ENCODE data around the gene PMS2. TPM values are rescaled to one million over a fixed set of nuclear protein-coding genes. Genes with fewer than 3 reads are reported as not detected.
"Not testable (repeated sequence)": the region's sequence is repeated elsewhere in the genome, so short reads cannot be mapped to it uniquely, and the experiment has no call there.

Gene PMS2
- total and polyA plus RNA-seq, 9 donors = 8.1 to 13.2 (median 10.4) TPM

DNA sequence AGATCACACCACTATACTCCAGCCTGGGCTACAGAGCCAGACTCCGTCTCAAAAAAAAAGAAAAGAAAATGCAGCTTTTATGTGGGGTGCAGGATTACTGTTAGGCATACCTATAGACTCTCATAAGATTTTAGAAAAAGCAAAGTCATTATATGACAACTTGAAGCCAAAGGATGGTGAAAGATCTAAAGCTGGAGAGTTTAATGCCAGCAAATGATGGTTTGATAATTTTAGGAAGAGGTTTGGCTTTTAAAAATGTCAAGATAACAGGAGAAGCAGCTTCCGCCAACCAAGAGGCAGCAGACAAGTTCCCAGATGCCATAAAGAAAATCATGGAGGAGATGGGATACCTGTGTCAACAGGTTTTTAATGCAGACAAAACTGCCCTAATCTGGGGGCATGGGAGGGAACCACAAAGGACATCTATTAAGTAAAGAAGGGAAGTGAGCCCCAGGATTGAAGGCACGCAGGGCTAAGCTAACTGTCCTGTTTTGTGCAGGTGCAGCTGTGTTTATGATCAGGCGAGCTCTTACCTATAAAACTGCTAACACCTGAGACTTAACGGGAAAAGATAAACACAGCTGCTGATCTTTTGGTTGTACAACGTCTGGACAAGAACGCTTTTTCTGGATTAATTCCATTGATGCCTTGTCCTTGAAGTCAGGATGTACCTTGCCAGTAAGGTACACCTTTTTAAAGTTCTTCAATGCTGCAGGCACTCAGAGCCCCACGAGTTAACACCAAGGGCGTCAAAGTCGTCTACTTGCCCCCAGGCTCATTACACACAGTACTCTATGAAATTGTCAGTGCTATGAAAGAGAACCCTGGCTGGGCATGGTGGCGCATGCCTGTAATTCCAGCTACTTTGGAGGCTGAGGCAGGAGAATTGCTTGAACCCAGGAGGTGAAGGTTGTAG lies 11.8 kb upstream of the PMS2 start:
- Histone ChIP-seq H3K36me3 (ENCODE audit: control insufficient read depth, insufficient read depth, low read length) (peaks cover 83% of the 10 kb centered on the region), H3K4me1 (ENCODE audit: control insufficient read depth, insufficient read depth, low read length) (peaks cover 10% of the 10 kb centered on the region), H3K4me3 (ENCODE audit: low read length) (no peak overlapping the region), H3K27ac (ENCODE audit: low read length) (no peak overlapping the region), H3K9me3 (replicated peaks; ENCODE audit: control insufficient read depth, low read depth, low read length) (no peaks in the 10 kb centered on the region), H3K27me3 (ENCODE audit: control insufficient read depth, insufficient read depth, low read length) (no peaks in the 10 kb centered on the region)
- 80% methylated on average over 5 of the region's 11 CpGs for WGBS (ENCODE audit: insufficient coverage)
- DNase-seq = no peak

DNA sequence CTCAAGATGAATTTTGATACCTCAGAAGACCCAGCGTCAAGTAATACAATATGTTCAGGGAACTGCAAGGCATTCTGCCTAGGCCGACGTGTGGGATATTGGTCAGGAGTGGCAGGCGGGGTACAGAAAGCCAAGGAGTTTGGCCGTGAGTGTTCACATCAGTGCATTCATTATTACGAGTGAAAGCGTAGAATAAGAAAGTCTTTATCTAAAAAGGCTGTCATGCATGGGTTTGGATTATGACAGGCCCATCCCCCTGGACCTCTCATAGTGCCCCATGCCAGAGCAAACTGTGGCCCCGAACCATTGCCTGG lies 7.8 kb upstream of the PMS2 start:
- WGBS (ENCODE audit: insufficient coverage) = 80% methylated on average over 5 of the region's 8 CpGs
- Histone ChIP-seq H3K9me3 (replicated peaks; ENCODE audit: control insufficient read depth, low read depth, low read length) (no peaks in the 10 kb centered on the region), H3K36me3 (ENCODE audit: control insufficient read depth, insufficient read depth, low read length) (peaks cover 62% of the 10 kb centered on the region), H3K4me1 (ENCODE audit: control insufficient read depth, insufficient read depth, low read length) (peaks cover 15% of the 10 kb centered on the region), H3K27ac (ENCODE audit: low read length) (no peak overlapping the region), H3K4me3 (ENCODE audit: low read length) (no peak overlapping the region), H3K27me3 (ENCODE audit: control insufficient read depth, insufficient read depth, low read length) (no peaks in the 10 kb centered on the region)
- DNase-seq = no peak

DNA sequence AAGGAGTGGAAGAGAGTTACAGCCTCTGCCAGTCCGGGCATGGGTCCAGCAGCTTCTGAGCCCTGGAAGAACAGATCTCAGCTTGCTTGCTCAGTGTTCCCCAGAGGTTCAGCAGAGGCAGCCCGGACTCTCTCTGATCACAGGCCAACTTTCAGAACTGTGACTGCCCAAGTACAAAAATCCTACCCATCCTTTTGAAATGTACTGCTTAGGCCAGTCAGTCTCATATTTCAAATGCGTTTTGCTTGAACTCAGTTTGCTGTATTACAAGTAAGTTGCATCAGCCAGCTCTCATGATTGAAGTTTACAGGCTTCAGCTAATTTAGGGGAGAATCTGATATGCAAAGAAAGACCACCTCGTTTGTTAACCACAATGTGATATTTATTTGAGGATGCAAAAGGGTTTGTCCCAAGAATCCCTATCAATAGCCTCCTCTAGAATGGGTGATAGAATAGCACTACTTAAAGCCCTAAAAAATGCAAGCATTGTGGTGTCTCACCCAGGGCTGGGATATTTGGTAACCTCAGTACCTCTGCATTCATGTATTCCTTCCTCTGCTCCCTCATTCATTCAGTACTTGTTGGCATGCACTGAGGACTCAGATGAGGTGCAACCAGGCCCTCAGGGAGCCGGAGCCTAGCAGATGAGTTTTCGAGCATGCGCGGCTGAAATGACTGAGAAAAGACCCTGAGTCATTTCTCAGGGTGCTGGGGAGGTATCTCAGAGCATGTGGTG lies 7.2 kb upstream of the PMS2 start:
- Histone ChIP-seq H3K9me3 (replicated peaks; ENCODE audit: control insufficient read depth, low read depth, low read length) (no peaks in the 10 kb centered on the region), H3K4me3 (ENCODE audit: low read length) (no peak overlapping the region), H3K27me3 (ENCODE audit: control insufficient read depth, insufficient read depth, low read length) (no peaks in the 10 kb centered on the region), H3K36me3 (ENCODE audit: control insufficient read depth, insufficient read depth, low read length) (peaks cover 62% of the 10 kb centered on the region), H3K4me1 (ENCODE audit: control insufficient read depth, insufficient read depth, low read length) (peaks cover 15% of the 10 kb centered on the region), H3K27ac (ENCODE audit: low read length) (peak overlapping the region; percentile 4)
- peak; percentile 86 for DNase-seq
- 67% methylated on average over 6 of the region's 8 CpGs for WGBS (ENCODE audit: insufficient coverage)

DNA sequence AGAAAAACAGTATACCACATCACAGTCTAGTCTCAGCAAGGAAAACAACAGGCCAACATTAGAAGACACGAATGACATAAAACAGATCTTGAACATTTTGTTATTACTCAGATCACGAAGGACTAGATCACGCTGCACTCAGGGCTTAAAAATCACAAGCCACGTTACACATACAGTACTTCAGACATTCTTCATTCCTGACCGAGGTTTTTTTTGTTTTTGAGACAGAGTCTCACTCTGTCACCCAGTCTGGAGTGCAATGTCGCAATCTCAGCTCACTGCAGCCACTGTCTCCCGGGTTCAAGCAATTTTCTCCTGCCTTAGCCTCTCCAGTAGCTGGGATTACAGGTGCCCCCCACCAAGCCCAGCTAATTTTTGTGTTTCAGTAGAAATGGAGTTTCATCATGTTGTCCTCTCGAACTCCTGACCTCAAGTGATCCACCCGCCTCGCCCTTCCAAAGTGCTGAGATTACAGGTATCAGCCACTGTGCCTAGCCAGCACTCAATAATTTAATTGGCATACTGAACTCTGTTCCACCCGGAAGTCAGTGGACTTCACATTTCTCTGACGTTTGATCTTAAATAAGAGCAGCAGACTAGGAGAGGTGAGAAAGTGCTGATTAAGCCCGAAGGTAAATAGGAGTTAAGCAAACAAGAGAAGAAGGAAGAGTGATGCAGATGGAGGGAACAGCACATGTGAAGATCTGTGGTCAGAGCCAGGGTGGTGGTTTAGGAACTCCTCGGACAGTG lies 3.7 kb upstream of the PMS2 start:
- Histone ChIP-seq H3K9me3 (replicated peaks; ENCODE audit: control insufficient read depth, low read depth, low read length) (no peaks in the 10 kb centered on the region), H3K36me3 (ENCODE audit: control insufficient read depth, insufficient read depth, low read length) (peaks cover 34% of the 10 kb centered on the region), H3K27ac (ENCODE audit: low read length) (no peak overlapping the region), H3K4me1 (ENCODE audit: control insufficient read depth, insufficient read depth, low read length) (peaks cover 18% of the 10 kb centered on the region), H3K27me3 (ENCODE audit: control insufficient read depth, insufficient read depth, low read length) (no peaks in the 10 kb centered on the region), H3K4me3 (ENCODE audit: low read length) (no peak overlapping the region)
- 87% methylated on average over 13 of the region's 14 CpGs for WGBS (ENCODE audit: insufficient coverage)
- no peak for DNase-seq

DNA sequence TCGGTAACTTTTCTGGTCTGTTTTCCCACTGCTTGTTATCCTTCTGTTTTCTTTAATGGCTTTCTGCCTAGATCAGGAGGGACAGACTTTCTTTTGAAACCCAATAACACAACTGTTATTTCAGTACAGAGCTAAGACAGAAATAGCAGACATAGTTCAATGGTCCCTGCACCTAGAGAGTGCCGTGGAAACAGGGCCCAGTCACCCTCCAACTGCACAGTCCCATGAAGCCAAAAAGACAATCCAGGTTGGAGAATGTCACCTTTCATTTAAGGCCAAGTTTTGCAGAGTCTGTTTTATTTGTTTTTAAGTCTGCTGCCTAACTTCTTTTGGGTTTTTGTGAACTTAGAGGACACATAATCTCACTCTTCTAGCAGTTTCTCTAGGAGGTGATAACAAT lies 2.7 kb upstream of the PMS2 start:
- H3K9me3 ChIP-seq (replicated peaks; ENCODE audit: control insufficient read depth, low read depth, low read length) = no peaks in the 10 kb centered on the region
- no peak for DNase-seq
- H3K27ac ChIP-seq (ENCODE audit: low read length) = no peak overlapping the region
- no peak overlapping the region for H3K4me3 ChIP-seq (ENCODE audit: low read length)
- WGBS (ENCODE audit: insufficient coverage) = 89% methylated on average over 1 of the region's 2 CpGs
- H3K4me1 ChIP-seq (ENCODE audit: control insufficient read depth, insufficient read depth, low read length) = peaks cover 15% of the 10 kb centered on the region
- peaks cover 28% of the 10 kb centered on the region for H3K36me3 ChIP-seq (ENCODE audit: control insufficient read depth, insufficient read depth, low read length)
- no peaks in the 10 kb centered on the region for H3K27me3 ChIP-seq (ENCODE audit: control insufficient read depth, insufficient read depth, low read length)

DNA sequence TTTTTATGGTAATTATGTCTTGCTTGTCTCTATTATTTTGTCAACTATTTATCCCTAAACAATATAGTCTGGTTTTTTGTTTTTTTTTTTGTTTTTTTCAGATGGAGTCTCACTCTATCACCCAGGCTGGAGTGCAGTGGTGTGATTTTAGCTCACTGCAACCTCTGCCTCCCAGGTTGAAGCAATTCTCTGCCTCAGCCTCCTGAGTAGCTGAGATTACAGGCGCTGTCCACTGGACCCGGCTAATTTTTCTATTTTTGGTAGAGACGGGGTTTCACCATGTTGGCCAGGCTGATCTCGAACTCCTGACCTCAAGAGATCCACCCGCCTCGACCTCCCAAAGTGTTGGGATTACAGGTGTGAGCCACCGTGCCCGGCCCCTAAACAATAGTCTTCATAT lies 1.5 kb upstream of the PMS2 start:
- not testable (repeated sequence) for H3K27me3 ChIP-seq (ENCODE audit: control insufficient read depth, insufficient read depth, low read length); H3K27ac ChIP-seq (ENCODE audit: low read length); H3K9me3 ChIP-seq (replicated peaks; ENCODE audit: control insufficient read depth, low read depth, low read length); DNase-seq; H3K4me1 ChIP-seq (ENCODE audit: control insufficient read depth, insufficient read depth, low read length); H3K4me3 ChIP-seq (ENCODE audit: low read length)
- peaks cover 22% of the 10 kb centered on the region for H3K36me3 ChIP-seq (ENCODE audit: control insufficient read depth, insufficient read depth, low read length)
- WGBS (ENCODE audit: insufficient coverage) = 89% methylated on average over 4 of the region's 8 CpGs

DNA sequence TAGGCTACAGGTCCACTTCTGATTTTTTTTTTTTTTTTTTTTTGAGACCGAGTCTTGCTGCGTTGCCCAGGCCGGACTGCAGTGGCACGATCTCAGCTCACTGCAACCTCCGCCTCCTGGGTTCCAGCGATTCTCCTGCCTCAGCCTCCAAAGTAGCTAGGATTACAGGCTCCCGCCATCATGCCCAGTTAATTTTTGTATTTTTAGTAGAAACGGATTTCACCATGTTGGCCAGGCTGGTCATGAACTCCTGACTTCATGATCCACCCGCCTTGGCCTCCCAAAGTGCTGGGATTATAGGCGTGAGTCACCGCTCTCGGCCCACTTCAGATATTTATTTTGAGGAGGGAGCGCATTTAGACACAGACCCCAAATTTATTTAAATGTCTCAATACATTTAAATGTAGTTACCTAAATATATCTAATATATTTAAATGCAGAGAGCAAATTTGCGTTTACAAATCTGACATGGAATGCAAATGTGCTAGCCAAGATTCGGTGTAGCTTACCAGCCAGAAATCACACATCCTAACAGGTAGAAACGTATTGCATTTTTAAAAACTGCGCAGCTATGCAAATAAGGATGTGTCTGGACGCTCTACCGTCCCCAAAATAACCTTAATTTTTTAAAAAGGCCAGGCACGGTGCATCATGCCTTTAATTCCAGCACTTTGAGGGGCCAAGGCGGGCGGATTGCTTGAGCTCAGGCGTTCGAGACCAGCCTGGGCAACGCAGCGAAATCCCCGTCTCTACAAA lies 836 bp downstream of the PMS2 start:
- H3K27ac ChIP-seq (ENCODE audit: low read length); H3K27me3 ChIP-seq (ENCODE audit: control insufficient read depth, insufficient read depth, low read length); H3K4me1 ChIP-seq (ENCODE audit: control insufficient read depth, insufficient read depth, low read length); DNase-seq; H3K9me3 ChIP-seq (replicated peaks; ENCODE audit: control insufficient read depth, low read depth, low read length): not testable (repeated sequence)
- Histone ChIP-seq H3K4me3 (ENCODE audit: low read length) (peak overlapping the region; percentile 83), H3K36me3 (ENCODE audit: control insufficient read depth, insufficient read depth, low read length) (peaks cover 13% of the 10 kb centered on the region)
- WGBS (ENCODE audit: insufficient coverage) = 32% methylated on average over 7 of the region's 27 CpGs

DNA sequence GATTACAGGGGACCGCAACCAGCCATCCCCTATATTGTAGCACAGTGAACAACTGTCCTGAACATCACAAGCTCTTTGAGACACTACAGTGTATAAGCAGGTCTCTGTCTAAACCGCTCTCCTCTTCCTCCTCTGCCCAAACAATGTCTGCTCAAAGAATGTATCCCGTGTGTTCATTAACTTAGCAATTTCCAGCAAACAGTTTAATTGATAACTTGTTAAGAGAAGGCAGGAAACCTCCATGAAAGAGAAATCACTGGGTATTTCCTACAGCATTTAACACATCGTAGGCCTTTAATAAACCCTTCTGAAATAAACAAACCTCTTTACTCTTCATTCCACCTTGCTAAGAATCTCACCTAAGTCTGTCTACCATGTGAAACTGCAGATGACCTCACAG lies 1.5 kb downstream of the PMS2 start:
- no peak overlapping the region for H3K4me3 ChIP-seq (ENCODE audit: low read length)
- peaks cover 9% of the 10 kb centered on the region for H3K36me3 ChIP-seq (ENCODE audit: control insufficient read depth, insufficient read depth, low read length)
- no peaks in the 10 kb centered on the region for H3K9me3 ChIP-seq (replicated peaks; ENCODE audit: control insufficient read depth, low read depth, low read length)
- DNase-seq = no peak
- no peaks in the 10 kb centered on the region for H3K27me3 ChIP-seq (ENCODE audit: control insufficient read depth, insufficient read depth, low read length)
- H3K27ac ChIP-seq (ENCODE audit: low read length) = no peak overlapping the region
- WGBS (ENCODE audit: insufficient coverage) = 90% methylated on average over 1 of the region's 4 CpGs
- peaks cover 3% of the 10 kb centered on the region for H3K4me1 ChIP-seq (ENCODE audit: control insufficient read depth, insufficient read depth, low read length)

DNA sequence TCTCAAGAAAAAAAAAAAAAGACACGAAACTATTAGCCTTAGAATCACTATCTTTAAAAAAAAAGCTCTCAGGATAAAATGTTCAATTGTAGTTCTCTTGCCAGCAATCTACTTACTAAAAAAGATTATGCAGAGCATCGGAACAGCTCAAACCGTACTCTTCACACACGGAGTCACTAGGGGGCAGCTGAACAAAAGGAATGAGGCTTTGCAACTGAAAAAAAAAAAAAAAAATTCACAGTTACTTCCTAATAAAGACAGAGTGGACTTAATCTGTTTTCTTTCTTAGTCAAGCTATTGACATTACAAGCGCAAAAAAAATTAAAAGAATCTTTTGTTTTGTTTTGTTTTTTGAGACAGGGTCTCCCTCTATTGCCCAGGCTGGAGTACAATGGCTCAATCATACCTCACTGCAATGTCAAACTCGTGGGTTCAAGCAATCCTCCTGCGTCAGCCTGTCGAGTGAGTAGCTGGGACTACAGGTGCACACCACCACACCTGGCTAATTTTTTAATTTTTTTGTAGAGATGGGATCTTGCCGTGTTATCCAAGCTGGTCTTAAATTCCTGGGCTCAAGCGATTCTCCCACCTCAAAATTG lies 11.5 kb downstream of the PMS2 start:
- H3K4me3 ChIP-seq (ENCODE audit: low read length) = no peak overlapping the region
- H3K36me3 ChIP-seq (ENCODE audit: control insufficient read depth, insufficient read depth, low read length) = peaks cover 31% of the 10 kb centered on the region
- no CpG with 5 or more reads among the region's 10 CpGs for WGBS (ENCODE audit: insufficient coverage)
- no peaks in the 10 kb centered on the region for H3K27me3 ChIP-seq (ENCODE audit: control insufficient read depth, insufficient read depth, low read length)
- peak; percentile 84 for DNase-seq
- H3K9me3 ChIP-seq (replicated peaks; ENCODE audit: control insufficient read depth, low read depth, low read length) = no peaks in the 10 kb centered on the region
- H3K4me1 ChIP-seq (ENCODE audit: control insufficient read depth, insufficient read depth, low read length) = peaks cover 4% of the 10 kb centered on the region
- H3K27ac ChIP-seq (ENCODE audit: low read length) = no peak overlapping the region
